A549 (cell line): ENCODE results near the gene ETF1. TPM values are rescaled to one million over a fixed set of nuclear protein-coding genes. Genes with fewer than 3 reads are reported as not detected.

Source experiments
- ATAC-seq, 2 experiments: fragments of 200-7000 bp in 1 of 2; fragments of >200 bp in 1 of 2; cut with Nextera tagmentation in 1 of 2; cut with Tn5 transposase in 1 of 2; 3 replicates each; pipeline versions ENCODE4 v1.8.0 to v1.9.1; 2018 to 2020; ENCODE audit warnings: mild to moderate bottlenecking in 1 of 2, moderate library complexity in 1 of 2
- CTCF ChIA-PET: fragments of 300-600 bp; sonication (Branson Sonifier 250); formaldehyde crosslinking; extraction: SDS; loops from one replicate; lab custom pipeline; 2021; ENCODE audit warnings: antibody characterized with exemption, inconsistent platforms; lab: Yijun Ruan, JAX
- POLR2A ChIA-PET: fragments of 350-600 bp; formaldehyde crosslinking; extraction: SDS; loops from one replicate; lab custom pipeline; 2021; ENCODE audit warnings: antibody characterized with exemption, inconsistent platforms; lab: Yijun Ruan, JAX
- DNase-seq, 2 experiments: peaks; one replicate each; pipeline versions ENCODE4 v3.0.0 to v3.0.0-alpha.2; 2011 to 2016; ENCODE audit warnings: low read depth in 1 of 2, low spot score in 1 of 2
- FAIRE-seq: peaks from 2 replicates; lab custom pipeline; 2011; peaks lifted over from hg19 to GRCh38; lab: Jason Lieb, UNC
- H3K27ac ChIP-seq, 2 experiments: fragments of >200 bp; sonication (Bioruptor Twin); formaldehyde crosslinking; 3 replicates each; pipeline ENCODE4 v1.5.1; 2016 to 2017
- H3K4me1 ChIP-seq: fragments of >200 bp; sonication (Bioruptor Twin); formaldehyde crosslinking; 3 replicates; pipeline ENCODE4 v1.6.1; 2016
- H3K4me2 ChIP-seq: fragments of >200 bp; sonication (Bioruptor Twin); formaldehyde crosslinking; 3 replicates; pipeline ENCODE4 v1.6.1; 2016
- H3K4me3 ChIP-seq: fragments of >200 bp; sonication (Bioruptor Twin); formaldehyde crosslinking; 3 replicates; pipeline ENCODE4 v1.5.1; 2016
- H3K9me3 ChIP-seq: fragments of >200 bp; sonication (Bioruptor Twin); formaldehyde crosslinking; 3 replicates; pipeline ENCODE4 v1.6.1; 2016
- BCL3 ChIP-seq: fragments of >200 bp; sonication (Bioruptor Twin); formaldehyde crosslinking; IDR thresholded peaks from 3 replicates; pipeline ENCODE4 v1.6.1; 2016
- BHLHE40 ChIP-seq: IDR thresholded peaks from 2 replicates; pipeline ENCODE4 v1.6.1; 2012; ENCODE audit warnings: low read depth, low read length, inconsistent platforms
- CBX8 ChIP-seq: fragments of 200-600 bp; sonication (generic); IDR thresholded peaks from 2 replicates; pipeline ENCODE4 v1.6.1; 2016
- CEBPB ChIP-seq, 2 experiments: fragments of >200 bp in 1 of 2; sonication (Bioruptor Twin) in 1 of 2; formaldehyde crosslinking in 1 of 2; IDR thresholded peaks; 2 replicates each; pipeline ENCODE4 v1.6.1; 2012 to 2016
- CTCF ChIP-seq: fragments of >200 bp; sonication (Bioruptor Twin); formaldehyde crosslinking; IDR thresholded peaks from 3 replicates; pipeline ENCODE4 v1.5.1; 2016
- E2F6 ChIP-seq: IDR thresholded peaks from 2 replicates; pipeline ENCODE4 v1.6.1; 2012; ENCODE audit warnings: low read depth, borderline replicate concordance
- EHMT2 ChIP-seq: fragments of 200-600 bp; sonication (generic); IDR thresholded peaks from 2 replicates; pipeline ENCODE4 v1.6.1; 2016; ENCODE audit warnings: antibody characterized with exemption, low read depth, mild to moderate bottlenecking, moderate library complexity
- EP300 ChIP-seq, 2 experiments: fragments of >200 bp; sonication (Bioruptor Twin); formaldehyde crosslinking; IDR thresholded peaks; 2 replicates in 1 of 2; 3 replicates in 1 of 2; pipeline ENCODE4 v1.6.1; 2016 to 2017
- FOSB ChIP-seq: fragments of 250-450 bp; sonication (Bioruptor Pico); IDR thresholded peaks from 2 replicates; pipeline ENCODE4 v1.5.0; 2020; ENCODE audit warnings: mild to moderate bottlenecking, moderate library complexity
- FOSL2 ChIP-seq, 2 experiments: fragments of 450-650 bp in 1 of 2; fragments of >200 bp in 1 of 2; sonication (Bioruptor Twin) in 1 of 2; formaldehyde crosslinking; IDR thresholded peaks; 2 replicates each; pipeline versions ENCODE4 v1.5.0 to v1.6.1; 2016 to 2020; ENCODE audit warnings: mild to moderate bottlenecking in 1 of 2, moderate library complexity in 1 of 2
- FOXS1 ChIP-seq: fragments of 250-450 bp; sonication (Bioruptor Pico); IDR thresholded peaks from 2 replicates; pipeline ENCODE4 v1.5.0; 2020; ENCODE audit warnings: mild to moderate bottlenecking, moderate library complexity
- GATA3 ChIP-seq: IDR thresholded peaks from 2 replicates; pipeline ENCODE4 v1.6.1; 2012; ENCODE audit warnings: borderline replicate concordance
- HDAC2 ChIP-seq: fragments of 200-600 bp; sonication (generic); IDR thresholded peaks from 2 replicates; pipeline ENCODE4 v1.6.1; 2016
- HMGXB4 ChIP-seq: fragments of 250-450 bp; sonication (Bioruptor Pico); IDR thresholded peaks from 2 replicates; pipeline ENCODE4 v1.5.0; 2021; ENCODE audit warnings: mild to moderate bottlenecking, moderate library complexity, borderline replicate concordance
- HOXA7 ChIP-seq: fragments of 250-450 bp; sonication (Bioruptor Pico); IDR thresholded peaks from 2 replicates; pipeline ENCODE4 v1.5.0; 2020; ENCODE audit warnings: mild to moderate bottlenecking, moderate library complexity
- JUN ChIP-seq, 2 experiments: fragments of >200 bp; sonication (Bioruptor Twin); formaldehyde crosslinking; IDR thresholded peaks; 2 replicates in 1 of 2; 3 replicates in 1 of 2; pipeline ENCODE4 v1.6.1; 2016 to 2017
- MAFK ChIP-seq: fragments of 450-650 bp; IDR thresholded peaks from 2 replicates; pipeline ENCODE4 v1.6.1; 2014; ENCODE audit not compliant: partially characterized antibody
- NPAS2 ChIP-seq: fragments of 250-450 bp; sonication (Bioruptor Pico); IDR thresholded peaks from 2 replicates; pipeline ENCODE4 v1.8.0; 2022; ENCODE audit warnings: mild to moderate bottlenecking, moderate library complexity, borderline replicate concordance
- PHF8 ChIP-seq: fragments of 200-600 bp; sonication (generic); IDR thresholded peaks from 2 replicates; pipeline ENCODE4 v1.6.1; 2016; ENCODE audit warnings: low read depth, mild to moderate bottlenecking, antibody characterized with exemption, moderate library complexity, borderline replicate concordance
- POLR2A ChIP-seq: IDR thresholded peaks from 2 replicates; pipeline ENCODE4 v1.6.1; 2012; ENCODE audit warnings: mild to moderate bottlenecking, low read length
- POLR2AphosphoS2 ChIP-seq: conservative IDR thresholded peaks from 2 replicates; pipeline ENCODE4 v1.6.1; 2012; ENCODE audit warnings: low read length, improper control_type of control experiment, inconsistent platforms
- RAD21 ChIP-seq, 2 experiments: fragments of >200 bp in 1 of 2; sonication (Bioruptor Twin) in 1 of 2; formaldehyde crosslinking in 1 of 2; IDR thresholded peaks in 1 of 2; conservative IDR thresholded peaks in 1 of 2; 2 replicates in 1 of 2; 3 replicates in 1 of 2; pipeline ENCODE4 v1.6.1; 2012 to 2018; ENCODE audit warnings: inconsistent platforms in 1 of 2
- REST ChIP-seq: fragments of 200-600 bp; sonication (generic); IDR thresholded peaks from 2 replicates; pipeline ENCODE4 v1.6.1; 2016; ENCODE audit warnings: antibody characterized with exemption, mild to moderate bottlenecking, moderate library complexity
- RFX5 ChIP-seq: fragments of 450-650 bp; IDR thresholded peaks from 2 replicates; pipeline ENCODE4 v1.7.1; 2014; ENCODE audit warnings: antibody characterized with exemption, mild to moderate bottlenecking, moderate library complexity
- SREBF2 ChIP-seq: fragments of 450-650 bp; IDR thresholded peaks from 2 replicates; pipeline ENCODE4 v1.6.1; 2014; ENCODE audit warnings: mild to moderate bottlenecking, moderate library complexity
- TFCP2L1 ChIP-seq: fragments of 250-450 bp; sonication (Bioruptor Pico); IDR thresholded peaks from 2 replicates; pipeline ENCODE4 v1.5.0; 2021; ENCODE audit warnings: mild to moderate bottlenecking
- ZSCAN20 ChIP-seq: fragments of 250-450 bp; sonication (Bioruptor Pico); IDR thresholded peaks from 2 replicates; pipeline ENCODE4 v1.8.0; 2022; ENCODE audit warnings: mild to moderate bottlenecking, moderate library complexity
- WGBS: methylation state at CpG from one replicate; pipeline ENCODE4 v1.1.6; 2017; ENCODE audit errors: missing lambda C conversion rate; 5-methylcytosine and 5-hydroxymethylcytosine counted together
- polyA plus RNA-seq, 4 experiments: library from polyadenylated mRNA; depleted of rRNA in 3 of 4; stranded (reverse); fragments of >200 nt; fragmentation: RNase III in 1 of 4; extraction: RNeasy Plus Mini Kit Qiagen cat#74134 plus additional on column Dnase treatment in 1 of 4; gene quantifications; 2 replicates in 3 of 4; 3 replicates in 1 of 4; pipeline ENCODE4 v1.2.3, GENCODE V29; 2011 to 2017

The ETF1 gene
- polyA plus RNA-seq, 2 of the 4 experiments (the other 2 are of a cell fraction) = 119 to 161 TPM

- Histone ChIP-seq H3K27ac (no peak overlapping the region), H3K4me3 (no peak overlapping the region), H3K4me1 (peaks cover 44% of the 10 kb centered on the region; the same call in 2 of the 3 replicates), H3K9me3 (no peaks in the 10 kb centered on the region), H3K4me2 (no peak overlapping the region)
- TF ChIP-seq REST = no peak
- no peak for TF ChIP-seq FOSL2 (IDR thresholded peaks at IDR 0.05)
- TF ChIP-seq FOSL2 (CRISPR knock-in tag; IDR thresholded peaks at IDR 0.05) = no peak
- TF ChIP-seq HOXA7 = no peak
- no peak for TF ChIP-seq POLR2AphosphoS2
- no peak for TF ChIP-seq TFCP2L1 (CRISPR knock-in tag)
- TF ChIP-seq CBX8 = no peak
- no peak for TF ChIP-seq JUN (IDR thresholded peaks at IDR 0.05)
- no peak for TF ChIP-seq HMGXB4 (CRISPR knock-in tag)
- TF ChIP-seq POLR2A = no peak
- no peak for TF ChIP-seq FOSB (CRISPR knock-in tag)
- TF ChIP-seq NPAS2 (CRISPR knock-in tag) = no peak
- no peak for TF ChIP-seq ZSCAN20 (CRISPR knock-in tag)
- TF ChIP-seq RFX5 = no peak
- TF ChIP-seq EP300 (IDR thresholded peaks at IDR 0.05) = no peak
- TF ChIP-seq BCL3 = no peak
- TF ChIP-seq CTCF = no peak
- no peak for ATAC-seq
- ChIA-PET POLR2A (interaction anchor here (1.5 to 1.9 kb wide), 4 partner anchors 9 to 23 kb away, joined by 4 to 13 read pairs (median 10); partner anchors contain the start of genes ETF1 and HSPA9), CTCF (interaction anchor here (1.6 to 1.8 kb wide), 2 partner anchors 13 to 14 kb away, joined by 6 to 7 read pairs; no protein-coding TSS in a partner anchor)
- no peak for DNase-seq
- 79% methylated on average over 3 of the region's 3 CpGs for WGBS
- FAIRE-seq = no peak
These were observed 23.8 kb upstream of the ETF1 start for GRCh38 chr5:138566792-138567191.

- CTCF ChIA-PET = interaction anchor here (0.8 to 1.8 kb wide), 4 partner anchors 9 to 220 kb away, joined by 3 to 7 read pairs (median 4); no protein-coding TSS in a partner anchor
- FAIRE-seq = no peak
- 90% methylated on average over 7 of the region's 7 CpGs for WGBS
These were observed 22.2 kb upstream of the ETF1 start for GRCh38 chr5:138565100-138565821.

More at GRCh38 chr5:138565100-138565821, 22.2 kb upstream of the ETF1 start:
- no peaks in the 10 kb centered on the region for H3K9me3 ChIP-seq
- no peak overlapping the region for H3K4me2 ChIP-seq
- H3K4me1 ChIP-seq = peaks cover 31% of the 10 kb centered on the region; the same call in 2 of the 3 replicates
- ATAC-seq (no peak), DNase-seq (no peak)
- H3K27ac ChIP-seq = no peak overlapping the region
- POLR2A ChIA-PET = interaction anchor here (0.7 to 1.9 kb wide), 5 partner anchors 8 to 22 kb away, joined by 3 to 13 read pairs (median 8); partner anchors contain the start of genes ETF1 and HSPA9
- no peak overlapping the region for H3K4me3 ChIP-seq
- no peak for TF ChIP-seq BHLHE40
- no peak for TF ChIP-seq GATA3
- TF ChIP-seq RAD21 (conservative IDR thresholded peaks at IDR 0.05 in 1 of 2, IDR thresholded peaks at IDR 0.05 in 1 of 2) = no peak
- TF ChIP-seq FOXS1 = no peak
- no peak for TF ChIP-seq TFCP2L1 (CRISPR knock-in tag)
- no peak for TF ChIP-seq EHMT2
- no peak for TF ChIP-seq CEBPB (IDR thresholded peaks at IDR 0.05)
- TF ChIP-seq HDAC2 = no peak
- no peak for TF ChIP-seq PHF8
- no peak for TF ChIP-seq SREBF2
- no peak for TF ChIP-seq MAFK
- TF ChIP-seq E2F6 = no peak
- TF ChIP-seq JUN (IDR thresholded peaks at IDR 0.05) = no peak
